GM23248 (cell line): ENCODE results near the gene KLK2. TPM values are rescaled to one million over a fixed set of nuclear protein-coding genes. Genes with fewer than 3 reads are reported as not detected.

ENCODE experiments used
- DNase-seq: peaks from one replicate; pipeline ENCODE4 v3.0.0-alpha.2; 2015
- H2AFZ ChIP-seq: fragments of 200-600 bp; sonication (generic); 2 replicates; pipeline ENCODE4 v1.6.1; 2016; ENCODE audit warnings: antibody characterized with exemption
- H3F3A ChIP-seq: fragments of 200-600 bp; sonication (generic); 2 replicates; pipeline ENCODE4 v1.6.1; 2016; ENCODE audit warnings: mild to moderate bottlenecking, antibody characterized with exemption, mixed run types; ENCODE audit not compliant: insufficient read depth
- H3K27ac ChIP-seq: fragments of 200-600 bp; sonication (generic); 2 replicates; pipeline ENCODE4 v1.5.1; 2016; ENCODE audit warnings: mild to moderate bottlenecking
- H3K27me3 ChIP-seq: fragments of 200-600 bp; sonication (generic); replicated peaks from 2 replicates; pipeline ENCODE4 v1.6.1; 2016; ENCODE audit warnings: mild to moderate bottlenecking; ENCODE audit not compliant: insufficient read depth
- H3K36me3 ChIP-seq: fragments of 200-600 bp; sonication (generic); 2 replicates; pipeline ENCODE4 v1.6.1; 2016; ENCODE audit warnings: low read depth, mild to moderate bottlenecking
- H3K4me1 ChIP-seq: fragments of 200-600 bp; sonication (generic); 2 replicates; pipeline ENCODE4 v1.6.1; 2016; ENCODE audit warnings: mild to moderate bottlenecking; ENCODE audit not compliant: insufficient read depth
- H3K4me2 ChIP-seq: fragments of 200-600 bp; sonication (generic); one replicate; pipeline ENCODE4 v1.6.1; 2016; ENCODE audit warnings: mild to moderate bottlenecking; ENCODE audit not compliant: unreplicated experiment
- H3K4me3 ChIP-seq: fragments of 200-600 bp; sonication (generic); 2 replicates; pipeline ENCODE4 v1.5.1; 2016; ENCODE audit warnings: mild to moderate bottlenecking
- H3K79me2 ChIP-seq: fragments of 200-600 bp; sonication (generic); 2 replicates; pipeline ENCODE4 v1.6.1; 2016; ENCODE audit warnings: mild to moderate bottlenecking; ENCODE audit not compliant: insufficient read depth
- H3K9ac ChIP-seq: fragments of 200-600 bp; sonication (generic); 2 replicates; pipeline ENCODE4 v1.6.1; 2016; ENCODE audit warnings: mild to moderate bottlenecking
- H3K9me2 ChIP-seq: fragments of 200-600 bp; sonication (generic); 2 replicates; pipeline ENCODE4 v1.6.1; 2016; ENCODE audit warnings: mixed run types, mild to moderate bottlenecking, moderate library complexity; ENCODE audit not compliant: insufficient read depth
- H3K9me3 ChIP-seq: fragments of 200-600 bp; sonication (generic); one replicate; pipeline ENCODE4 v1.6.1; 2017; ENCODE audit warnings: low read depth
- H4K20me1 ChIP-seq: fragments of 200-600 bp; sonication (generic); 2 replicates; pipeline ENCODE4 v1.6.0; 2016; ENCODE audit not compliant: insufficient read depth
- EZH2 ChIP-seq: fragments of 200-600 bp; sonication (generic); IDR thresholded peaks from 2 replicates; pipeline ENCODE4 v1.6.1; 2018; ENCODE audit warnings: antibody characterized with exemption, mild to moderate bottlenecking; ENCODE audit not compliant: insufficient read depth, poor library complexity, severe bottlenecking
- EZH2phosphoT487 ChIP-seq: fragments of 200-600 bp; sonication (generic); IDR thresholded peaks from 2 replicates; pipeline ENCODE4 v1.6.1; 2018; ENCODE audit warnings: antibody characterized with exemption, moderate library complexity, mild to moderate bottlenecking, low read depth; ENCODE audit not compliant: insufficient read depth
- WGBS, 2 experiments: methylation state at CpG; one replicate each; pipeline ENCODE4 v1.1.6; 2015 to 2017; ENCODE audit warnings: low lambda C conversion rate in 2 of 2, low coverage in 1 of 2; ENCODE audit errors: missing lambda C conversion rate in 2 of 2; 5-methylcytosine and 5-hydroxymethylcytosine counted together
- in situ Hi-C: fragments of 300-500 bp; cut with MboI; formaldehyde crosslinking; loops from 2 replicates; pipeline ENCODE4 v1.15.0; 2020
- polyA plus RNA-seq: library from polyadenylated mRNA; unstranded; fragments of >200 nt; fragmentation: Nextera tagmentation; extraction: Ambion mirVana; gene quantifications from 2 replicates; pipeline ENCODE4 v1.2.1, GENCODE V29; 2016
- total RNA-seq: library from RNA; depleted of rRNA; stranded (reverse); fragments of >200 nt; shearing (Covaris generic); gene quantifications from 2 replicates; pipeline ENCODE4 v1.2.3, GENCODE V29; 2014

KLK2 gene
- total and polyA plus RNA-seq, 2 experiments from 2014 or later: not detected

- no peak overlapping the region for H3K9ac ChIP-seq
- H3K27ac ChIP-seq: no peak overlapping the region
- no peaks in the 10 kb centered on the region for H3K4me1 ChIP-seq
- H3K4me2 ChIP-seq: no peak overlapping the region
- H3K36me3 ChIP-seq: no peaks in the 10 kb centered on the region
- H4K20me1 ChIP-seq: no peaks in the 10 kb centered on the region
- H3K4me3 ChIP-seq: no peak overlapping the region
- no peak overlapping the region for H2AFZ ChIP-seq
- no peaks in the 10 kb centered on the region; the same call in 1 of the 2 replicates for H3K27me3 ChIP-seq
- H3K9me2 ChIP-seq: no peaks in the 10 kb centered on the region
- no peak for DNase-seq
- TF ChIP-seq EZH2phosphoT487 (no peak), EZH2 (no peak)
- in situ Hi-C loops: no loop called here
- H3K79me2 ChIP-seq: no peaks in the 10 kb centered on the region
- H3K9me3 ChIP-seq: no peaks in the 10 kb centered on the region
- no peaks in the 10 kb centered on the region for H3F3A ChIP-seq
- WGBS, 2 experiments: 62 to 66% methylated on average over 2 of the region's 2 CpGs
These were observed 30.0 kb upstream of the KLK2 start for GRCh38 chr19:50843205-50843604.

- Histone ChIP-seq H3K9me2 (no peaks in the 10 kb centered on the region), H3K36me3 (no peaks in the 10 kb centered on the region), H3K9ac (no peak overlapping the region), H3K4me3 (no peak overlapping the region), H4K20me1 (no peaks in the 10 kb centered on the region), H3K4me1 (no peaks in the 10 kb centered on the region), H3F3A (no peaks in the 10 kb centered on the region), H3K27ac (no peak overlapping the region), H2AFZ (no peak overlapping the region), H3K79me2 (no peaks in the 10 kb centered on the region), H3K27me3 (no peaks in the 10 kb centered on the region; the same call in 1 of the 2 replicates), H3K4me2 (no peak overlapping the region), H3K9me3 (no peaks in the 10 kb centered on the region)
- in situ Hi-C loops: no loop called here
- 37 to 45% methylated on average over 7 of the region's 7 CpGs for WGBS, 2 experiments
- no peak for DNase-seq
- no peak for TF ChIP-seq EZH2
These were observed 29.5 kb upstream of the KLK2 start for GRCh38 chr19:50843701-50844221.

GRCh38 chr19:50844296-50844935 lies 28.8 kb upstream of the KLK2 start:
- Histone ChIP-seq H3K4me1 (no peaks in the 10 kb centered on the region), H3K79me2 (no peaks in the 10 kb centered on the region), H3F3A (no peaks in the 10 kb centered on the region), H3K27ac (no peak overlapping the region), H3K36me3 (no peaks in the 10 kb centered on the region), H3K9me2 (no peaks in the 10 kb centered on the region), H3K9ac (no peak overlapping the region), H3K27me3 (no peaks in the 10 kb centered on the region; the same call in 1 of the 2 replicates), H3K4me2 (no peak overlapping the region), H3K9me3 (no peaks in the 10 kb centered on the region), H4K20me1 (no peaks in the 10 kb centered on the region), H2AFZ (no peak overlapping the region), H3K4me3 (no peak overlapping the region)
- in situ Hi-C loops: no loop called here
- TF ChIP-seq EZH2phosphoT487 (no peak), EZH2 (no peak)
- DNase-seq: no peak
- WGBS, 2 experiments: 21 to 22% methylated on average over 8 of the region's 8 CpGs

GRCh38 chr19:50850738-50851137 lies 22.5 kb upstream of the KLK2 start:
- Histone ChIP-seq H3K9ac (no peak overlapping the region), H3K36me3 (no peaks in the 10 kb centered on the region), H3K9me2 (no peaks in the 10 kb centered on the region), H2AFZ (no peak overlapping the region), H3K9me3 (no peaks in the 10 kb centered on the region), H3K79me2 (no peaks in the 10 kb centered on the region), H3K4me1 (no peaks in the 10 kb centered on the region), H4K20me1 (no peaks in the 10 kb centered on the region), H3K27me3 (peaks cover 6% of the 10 kb centered on the region), H3K4me3 (no peak overlapping the region), H3F3A (no peaks in the 10 kb centered on the region), H3K27ac (no peak overlapping the region), H3K4me2 (no peak overlapping the region)
- no peak for DNase-seq
- in situ Hi-C loops: no loop called here
- TF ChIP-seq EZH2phosphoT487 (no peak), EZH2 (no peak)
- WGBS, 2 experiments: 0 to 4% methylated on average over 3 of the region's 3 CpGs
